Astrocyte (in vitro differentiated cells and primary cell): ENCODE data around the gene VARS2.

ENCODE experiments used
- CTCF ChIP-seq: IDR thresholded peaks from 2 replicates; pipeline ENCODE4 v1.5.1; 2011; ENCODE audit warnings: low read depth, mild to moderate bottlenecking, inconsistent platforms, low read length, moderate library complexity; ENCODE audit not compliant: insufficient read depth
- EZH2 ChIP-seq: IDR thresholded peaks from 2 replicates; pipeline ENCODE4 v1.6.1; 2012; ENCODE audit warnings: mild to moderate bottlenecking, low read length, inconsistent platforms; ENCODE audit not compliant: insufficient read depth

GRCh38 chr6:30886897-30887255 is 27.2 kb upstream of the VARS2 start:
- TF ChIP-seq CTCF (no peak), EZH2 (no peak)
